Left ventricle myocardium superior (tissue), 1 donor: Measurements from ENCODE around the gene PCDHGB2. TPM values are rescaled to one million over a fixed set of nuclear protein-coding genes. Genes with fewer than 3 reads are reported as not detected.

Experiments used
- ATAC-seq: fragments of 200-7000 bp; cut with Tn5 transposase; one replicate; pipeline ENCODE4 v1.9.1; 2020; ENCODE audit warnings: mild to moderate bottlenecking, moderate library complexity
- DNase-seq: peaks from one replicate; pipeline ENCODE4 v3.0.0-alpha.2; 2020
- intact Hi-C: fragments of 100-400 bp; cut with micrococcal nuclease; formaldehyde crosslinking; loops from one replicate; pipeline ENCODE4 v1.11.0; 2022
- total RNA-seq: library from RNA; stranded (reverse); fragmentation: NEBNext Ultra II Directional; extraction: Animal tissue kit (Norgen Biotek cat#: 25700); gene quantifications from one replicate; pipeline ENCODE4 v1.2.1, GENCODE V29; 2021
- donor health status: DM: no; HTN: yes; CAD: no; lungs with severe emphysema.

The PCDHGB2 gene
- total RNA-seq, 1 donor from 2014 or later = 8.7 TPM

GRCh38 chr5:141403387-141403786, 43.6 kb downstream of the PCDHGB2 start:
- ATAC-seq (no peak), DNase-seq (no peak)
- intact Hi-C loops = loop anchor here (10.0 kb wide), 1 partner anchor 161 kb away; no protein-coding TSS in a partner anchor

- intact Hi-C loops = loop anchor here (10.0 kb wide), 1 partner anchor 157 kb away; no protein-coding TSS in a partner anchor
- peak; percentile 78 for DNase-seq
- peak; percentile 92 for ATAC-seq
Observed at GRCh38 chr5:141407790-141408505, 48.2 kb downstream of the PCDHGB2 start, which contains the start of gene PCDHGB6. Gene PCDHGB6, plus strand, starts transcription at chr5:141408021. Its CDS starts 182 bp downstream, at chr5:141408203.

GRCh38 chr5:141409598-141410306, 50.0 kb downstream of the PCDHGB2 start:
- ATAC-seq (no peak), DNase-seq (no peak)
- intact Hi-C loops = loop anchor here (10.0 kb wide), 3 partner anchors 65 to 155 kb away; partner anchors contain the start of gene PCDHGC3

GRCh38 chr5:141411575-141411974, 51.8 kb downstream of the PCDHGB2 start:
- ATAC-seq = no peak
- intact Hi-C loops = loop anchor here (10.0 kb wide), 2 partner anchors 63 to 113 kb away; partner anchors contain the start of gene PCDHGC3
- DNase-seq = no peak

Other genes starting within 250 kb of the PCDHGB2 start
- 1.5 TPM for gene PCDHB4, start 238.2 kb upstream of the PCDHGB2 start, total RNA-seq
- 3.1 TPM for gene PCDHB5, start 224.8 kb upstream of the PCDHGB2 start, total RNA-seq
- 0.32 TPM for gene PCDHB6, start 209.9 kb upstream of the PCDHGB2 start, total RNA-seq
- gene PCDHB7, start 187.3 kb upstream of the PCDHGB2 start, total RNA-seq = 0.77 TPM
- gene PCDHB8, start 182.2 kb upstream of the PCDHGB2 start, total RNA-seq = 1.8 TPM
- gene PCDHB16, start 177.6 kb upstream of the PCDHGB2 start, total RNA-seq = 2.7 TPM
- gene PCDHB9, start 172.8 kb upstream of the PCDHGB2 start, total RNA-seq = 0.59 TPM
- 0.64 TPM for gene PCDHB10, start 167.6 kb upstream of the PCDHGB2 start, total RNA-seq
- 0.74 TPM for gene PCDHB11, start 160.4 kb upstream of the PCDHGB2 start, total RNA-seq
- gene PCDHB12, start 151.3 kb upstream of the PCDHGB2 start, total RNA-seq = 1.3 TPM
- 1.7 TPM for gene PCDHB13, start 146.1 kb upstream of the PCDHGB2 start, total RNA-seq
- gene PCDHB14, start 136.7 kb upstream of the PCDHGB2 start, total RNA-seq = 2.5 TPM
- 2.6 TPM for gene PCDHB15, start 114.6 kb upstream of the PCDHGB2 start, total RNA-seq
- gene SLC25A2, start 55.9 kb upstream of the PCDHGB2 start, total RNA-seq = not detected
- 106 TPM for gene TAF7, start 39.2 kb upstream of the PCDHGB2 start, total RNA-seq
- 3.0 TPM for gene PCDHGA1, start 29.5 kb upstream of the PCDHGB2 start, total RNA-seq
- gene PCDHGA2, start 21.2 kb upstream of the PCDHGB2 start, total RNA-seq = 6.0 TPM
- gene PCDHGA3, start 16.2 kb upstream of the PCDHGB2 start, total RNA-seq = 12.1 TPM
- 7.1 TPM for gene PCDHGB1, start 9.9 kb upstream of the PCDHGB2 start, total RNA-seq
- 8.4 TPM for gene PCDHGA4, start 5.0 kb upstream of the PCDHGB2 start, total RNA-seq
- 5.3 TPM for gene PCDHGA5, start 4.2 kb downstream of the PCDHGB2 start, total RNA-seq
- gene PCDHGB3, start 10.2 kb downstream of the PCDHGB2 start, total RNA-seq = 7.2 TPM
- 5.7 TPM for gene PCDHGA6, start 13.9 kb downstream of the PCDHGB2 start, total RNA-seq
- 7.0 TPM for gene PCDHGA7, start 22.7 kb downstream of the PCDHGB2 start, total RNA-seq
- 5.4 TPM for gene PCDHGB4, start 27.7 kb downstream of the PCDHGB2 start, total RNA-seq
- gene PCDHGA8, start 32.6 kb downstream of the PCDHGB2 start, total RNA-seq = 9.1 TPM
- gene PCDHGB5, start 38.0 kb downstream of the PCDHGB2 start, total RNA-seq = 6.4 TPM
- 4.5 TPM for gene PCDHGA9, start 42.8 kb downstream of the PCDHGB2 start, total RNA-seq
- gene PCDHGB6, start 48.0 kb downstream of the PCDHGB2 start, total RNA-seq = 4.7 TPM
- gene PCDHGA10, start 53.0 kb downstream of the PCDHGB2 start, total RNA-seq = 5.3 TPM
- gene PCDHGB7, start 57.7 kb downstream of the PCDHGB2 start, total RNA-seq = 8.8 TPM
- gene PCDHGA11, start 61.1 kb downstream of the PCDHGB2 start, total RNA-seq = 5.0 TPM
- gene PCDHGA12, start 70.5 kb downstream of the PCDHGB2 start, total RNA-seq = 5.1 TPM
- 13.4 TPM for gene PCDHGC3, start 116.0 kb downstream of the PCDHGB2 start, total RNA-seq
- gene PCDHGC4, start 125.0 kb downstream of the PCDHGB2 start, total RNA-seq = 2.5 TPM
- 3.2 TPM for gene PCDHGC5, start 129.1 kb downstream of the PCDHGB2 start, total RNA-seq